OCI-LY1 (cell line): ENCODE measurements around the gene SRR.

Experiments
- CTCF ChIP-seq: fragments of 200-600 bp; sonication (generic), shearing (Covaris generic); IDR thresholded peaks from 2 replicates; pipeline ENCODE4 v1.5.1; 2017; ENCODE audit warnings: mild to moderate bottlenecking, antibody characterized with exemption, low read length, moderate library complexity, mixed read lengths
- EZH2 ChIP-seq: fragments of 200-600 bp; sonication (generic), shearing (Covaris generic); IDR thresholded peaks from 2 replicates; pipeline ENCODE4 v1.8.0; 2017; ENCODE audit warnings: borderline replicate concordance, mixed run types, mild to moderate bottlenecking, antibody characterized with exemption, low read length, moderate library complexity, mixed read lengths

GRCh38 chr17:2292100-2292499, 11.7 kb upstream of the SRR start:
- TF ChIP-seq CTCF: no peak
- no peak for TF ChIP-seq EZH2
